Raji (cell line): ENCODE data around the gene NRCAM.

ENCODE experiments used
- POLR2A ChIP-seq: IDR thresholded peaks from 2 replicates; pipeline ENCODE4 v1.6.1; 2011; ENCODE audit warnings: low read depth, low read length, control low read depth; ENCODE audit not compliant: insufficient read depth

NRCAM gene

GRCh38 chr7:108441392-108441955 lies 14.8 kb downstream of the NRCAM start:
- TF ChIP-seq POLR2A: no peak

- TF ChIP-seq POLR2A: no peak
These were observed 15.6 kb downstream of the NRCAM start for GRCh38 chr7:108440613-108441012.

GRCh38 chr7:108436906-108437305 lies 19.3 kb downstream of the NRCAM start:
- no peak for TF ChIP-seq POLR2A

- TF ChIP-seq POLR2A: no peak
These were observed 22.2 kb downstream of the NRCAM start for GRCh38 chr7:108434010-108434409.

GRCh38 chr7:108431099-108431498 lies 25.1 kb downstream of the NRCAM start:
- TF ChIP-seq POLR2A: no peak

GRCh38 chr7:108430664-108431063 lies 25.6 kb downstream of the NRCAM start:
- TF ChIP-seq POLR2A: no peak

- TF ChIP-seq POLR2A: no peak
These were observed 28.5 kb downstream of the NRCAM start for GRCh38 chr7:108427766-108428165.

- no peak for TF ChIP-seq POLR2A
These were observed 30.4 kb downstream of the NRCAM start for GRCh38 chr7:108425714-108426275.

GRCh38 chr7:108424013-108424412 lies 32.2 kb downstream of the NRCAM start:
- TF ChIP-seq POLR2A: no peak

- TF ChIP-seq POLR2A: no peak
These were observed 32.9 kb downstream of the NRCAM start for GRCh38 chr7:108423089-108423989.

- TF ChIP-seq POLR2A: no peak
These were observed 34.4 kb downstream of the NRCAM start for GRCh38 chr7:108421720-108422331.

- no peak for TF ChIP-seq POLR2A
These were observed 36.0 kb downstream of the NRCAM start for GRCh38 chr7:108419961-108420908.

GRCh38 chr7:108418946-108419345 lies 37.3 kb downstream of the NRCAM start:
- no peak for TF ChIP-seq POLR2A

GRCh38 chr7:108417926-108418325 lies 38.3 kb downstream of the NRCAM start:
- no peak for TF ChIP-seq POLR2A

GRCh38 chr7:108417144-108417543 lies 39.1 kb downstream of the NRCAM start:
- no peak for TF ChIP-seq POLR2A
